Kidney epithelial cell (primary cell): Measurements from ENCODE around the gene PALM3. TPM values are rescaled to one million over a fixed set of nuclear protein-coding genes. Genes with fewer than 3 reads are reported as not detected.
"Not testable (repeated sequence)": the region's sequence is repeated elsewhere in the genome, so short reads cannot be mapped to it uniquely, and the experiment has no call there.

Source experiments
- DNase-seq: peaks from one replicate; pipeline ENCODE4 v3.0.0-alpha.2; 2010; ENCODE audit warnings: low read depth
- H3K27me3 ChIP-seq: 2 replicates; pipeline ENCODE4 v1.6.0; 2011; ENCODE audit warnings: low read length; ENCODE audit not compliant: control insufficient read depth, insufficient read depth
- H3K36me3 ChIP-seq: 2 replicates; pipeline ENCODE4 v1.5.1; 2011; ENCODE audit warnings: low read length; ENCODE audit not compliant: control insufficient read depth, insufficient read depth
- H3K4me3 ChIP-seq: 2 replicates; pipeline ENCODE4 v1.5.1; 2011; ENCODE audit warnings: low read depth, mild to moderate bottlenecking, control low read depth, low read length
- total RNA-seq: library from RNA; depleted of rRNA; stranded (reverse); fragments of >200 nt; gene quantifications from 2 replicates; pipeline ENCODE4 v1.2.3, GENCODE V29; 2015
- TF ChIP-seq, protein P1 (sequence below): IDR thresholded peaks from 2 replicates; pipeline ENCODE4 v1.5.1; 2011; ENCODE audit warnings: mild to moderate bottlenecking, moderate library complexity, low read length, control low read depth, inconsistent platforms; ENCODE audit not compliant: insufficient read depth, poor library complexity, severe bottlenecking

The PALM3 gene
- total RNA-seq, 1 donor from 2014 or later = not detected

DNA sequence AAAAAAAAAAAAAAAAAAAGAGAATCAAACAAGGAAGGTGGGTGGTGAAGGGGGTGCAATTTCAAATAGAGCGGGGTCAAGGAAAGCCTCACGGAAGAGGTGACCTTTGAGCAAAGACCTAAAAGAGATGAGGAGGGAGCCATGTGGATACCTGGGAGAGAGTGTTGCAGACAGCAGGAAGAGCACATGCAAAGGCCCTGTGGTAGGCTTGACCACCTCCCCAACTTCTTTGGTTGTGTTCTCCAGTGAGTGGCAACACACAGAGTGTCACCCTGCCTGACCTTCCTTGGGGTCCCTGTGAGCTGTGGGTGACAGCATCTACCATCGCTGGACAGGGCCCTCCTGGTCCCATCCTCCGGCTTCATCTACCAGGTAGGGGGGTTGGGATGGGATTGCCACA lies 11.4 kb downstream of the PALM3 start:
- no peak for DNase-seq
- H3K36me3 ChIP-seq = peaks cover 1% of the 10 kb centered on the region
- H3K27me3 ChIP-seq = peaks cover 2% of the 10 kb centered on the region
- TF ChIP-seq, protein P1, sequence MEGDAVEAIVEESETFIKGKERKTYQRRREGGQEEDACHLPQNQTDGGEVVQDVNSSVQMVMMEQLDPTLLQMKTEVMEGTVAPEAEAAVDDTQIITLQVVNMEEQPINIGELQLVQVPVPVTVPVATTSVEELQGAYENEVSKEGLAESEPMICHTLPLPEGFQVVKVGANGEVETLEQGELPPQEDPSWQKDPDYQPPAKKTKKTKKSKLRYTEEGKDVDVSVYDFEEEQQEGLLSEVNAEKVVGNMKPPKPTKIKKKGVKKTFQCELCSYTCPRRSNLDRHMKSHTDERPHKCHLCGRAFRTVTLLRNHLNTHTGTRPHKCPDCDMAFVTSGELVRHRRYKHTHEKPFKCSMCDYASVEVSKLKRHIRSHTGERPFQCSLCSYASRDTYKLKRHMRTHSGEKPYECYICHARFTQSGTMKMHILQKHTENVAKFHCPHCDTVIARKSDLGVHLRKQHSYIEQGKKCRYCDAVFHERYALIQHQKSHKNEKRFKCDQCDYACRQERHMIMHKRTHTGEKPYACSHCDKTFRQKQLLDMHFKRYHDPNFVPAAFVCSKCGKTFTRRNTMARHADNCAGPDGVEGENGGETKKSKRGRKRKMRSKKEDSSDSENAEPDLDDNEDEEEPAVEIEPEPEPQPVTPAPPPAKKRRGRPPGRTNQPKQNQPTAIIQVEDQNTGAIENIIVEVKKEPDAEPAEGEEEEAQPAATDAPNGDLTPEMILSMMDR = no peak
- H3K4me3 ChIP-seq = no peak overlapping the region

DNA sequence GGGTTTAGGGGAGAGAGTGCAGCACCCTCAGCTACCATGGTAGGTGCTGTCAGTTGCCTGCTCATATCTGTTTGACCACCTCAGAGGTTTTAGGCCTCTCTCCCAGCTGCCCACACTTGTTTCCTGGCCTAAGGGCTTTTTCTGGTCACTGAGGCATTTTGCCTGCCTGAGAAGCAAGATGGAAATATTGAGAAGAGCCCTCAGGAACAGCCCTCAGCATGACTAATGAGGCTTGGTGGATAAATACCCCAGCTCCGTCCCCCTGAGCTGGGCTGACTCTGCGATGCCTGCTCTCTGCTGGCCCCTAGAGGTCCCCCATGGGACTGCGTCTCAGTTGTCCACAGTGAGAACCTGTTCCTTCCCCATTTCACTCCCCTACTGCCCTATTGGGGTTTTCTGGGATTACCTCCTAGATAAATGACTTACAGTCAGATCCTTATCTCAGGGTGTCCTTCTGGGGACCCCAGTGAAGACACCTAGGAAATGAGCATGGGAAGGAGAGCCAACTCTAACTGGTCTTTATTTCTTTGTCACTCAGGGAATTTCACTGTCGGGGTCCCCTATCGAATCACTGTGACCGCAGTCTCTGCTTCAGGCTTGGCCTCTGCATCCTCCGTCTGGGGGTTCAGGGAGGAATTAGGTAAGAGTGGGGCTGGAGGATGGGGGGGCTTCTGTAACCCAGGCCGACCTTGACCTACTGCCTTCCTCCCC lies 13.3 kb downstream of the PALM3 start:
- H3K27me3 ChIP-seq = no peaks in the 10 kb centered on the region
- no peak overlapping the region for H3K4me3 ChIP-seq
- no peak for DNase-seq
- TF ChIP-seq, protein P1 = peak; percentile 93
- H3K36me3 ChIP-seq = peaks cover 1% of the 10 kb centered on the region

DNA sequence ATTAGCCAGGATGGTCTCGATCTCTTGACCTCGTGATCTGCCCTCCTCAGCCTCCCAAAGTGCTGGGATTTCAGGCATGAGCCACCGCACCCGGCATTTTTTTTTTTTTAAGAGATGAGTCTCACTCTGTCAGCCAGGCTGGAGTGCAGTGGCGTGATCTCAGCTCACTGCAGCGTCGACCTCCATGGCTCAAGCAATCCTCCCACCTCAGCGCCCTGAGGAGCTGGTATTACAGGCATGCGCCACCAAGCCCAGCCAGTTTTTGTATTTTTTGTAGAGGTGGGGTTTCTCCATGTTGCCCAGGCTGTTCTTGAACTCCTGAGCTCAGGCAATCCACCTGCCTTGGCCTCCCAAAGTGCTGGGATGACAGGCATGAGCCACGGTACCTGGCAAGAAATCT lies 14.0 kb downstream of the PALM3 start:
- not testable (repeated sequence) for DNase-seq, H3K36me3 ChIP-seq, H3K27me3 ChIP-seq, H3K4me3 ChIP-seq

DNA sequence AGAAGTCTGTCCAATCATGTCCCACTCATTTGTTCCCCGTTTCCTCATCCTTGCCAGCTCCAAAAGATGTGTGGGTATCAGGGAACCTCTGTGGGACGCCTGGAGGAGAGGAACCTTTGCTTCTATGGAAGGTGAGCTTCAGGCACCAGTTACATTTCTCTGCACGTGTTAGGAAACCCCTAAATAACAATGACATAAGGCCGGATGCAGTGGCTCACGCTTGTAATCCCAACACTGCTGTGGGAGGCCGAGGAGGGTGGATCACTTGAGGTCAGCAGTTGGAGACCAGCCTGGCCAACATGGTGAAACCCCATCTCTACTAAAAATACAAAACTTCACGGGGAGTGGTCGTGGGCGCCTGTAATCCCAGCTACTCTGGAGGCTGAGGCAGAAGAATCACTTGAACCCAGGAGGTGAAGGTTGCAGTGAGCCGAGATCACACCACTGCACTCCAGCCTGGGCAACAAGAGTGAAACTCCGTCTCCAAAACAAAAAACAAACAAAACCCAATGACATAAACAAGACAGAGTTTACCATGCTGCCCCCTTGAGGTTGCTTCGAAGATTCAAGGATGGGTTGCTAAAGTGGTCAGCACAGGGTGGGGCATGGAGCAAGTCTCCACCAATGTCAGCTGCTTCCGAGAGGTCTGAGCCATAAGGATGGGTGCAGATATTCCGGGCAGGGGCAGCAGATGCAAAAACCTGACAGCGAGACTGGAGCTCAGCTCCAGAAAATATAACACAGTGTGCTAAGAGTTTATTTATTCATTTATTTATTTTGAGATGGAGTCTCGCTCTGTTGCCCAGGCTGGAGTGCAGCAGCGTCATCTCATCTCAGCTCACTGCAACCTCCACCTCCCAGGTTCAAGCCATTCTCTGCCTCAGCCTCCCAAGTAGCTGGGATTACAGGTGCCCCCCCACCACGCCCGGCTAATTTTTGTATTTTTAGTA lies 18.9 kb downstream of the PALM3 start:
- not testable (repeated sequence) for H3K36me3 ChIP-seq, H3K4me3 ChIP-seq, DNase-seq, H3K27me3 ChIP-seq
- TF ChIP-seq, protein P1 = peak; percentile 39

DNA sequence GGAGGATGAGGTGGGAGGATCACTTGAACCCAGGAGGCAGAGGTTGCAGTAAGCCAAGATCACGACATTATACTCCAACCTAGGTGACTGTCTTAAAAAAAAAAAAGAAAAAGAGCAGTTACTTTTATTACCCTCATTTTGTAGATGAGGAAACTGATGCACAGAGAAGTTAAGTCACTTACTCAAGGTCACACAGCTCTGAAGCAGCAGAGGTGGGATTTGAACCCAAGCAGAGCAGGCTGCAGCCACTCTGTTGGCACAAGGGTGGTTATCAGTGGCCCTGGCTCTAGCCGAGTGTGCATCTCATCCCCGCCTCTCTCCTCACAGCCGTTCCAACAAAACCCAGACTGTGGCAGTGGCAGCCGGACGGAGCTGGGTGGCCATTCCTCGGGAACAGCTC lies 22.7 kb downstream of the PALM3 start:
- H3K4me3 ChIP-seq = no peak overlapping the region

DNA sequence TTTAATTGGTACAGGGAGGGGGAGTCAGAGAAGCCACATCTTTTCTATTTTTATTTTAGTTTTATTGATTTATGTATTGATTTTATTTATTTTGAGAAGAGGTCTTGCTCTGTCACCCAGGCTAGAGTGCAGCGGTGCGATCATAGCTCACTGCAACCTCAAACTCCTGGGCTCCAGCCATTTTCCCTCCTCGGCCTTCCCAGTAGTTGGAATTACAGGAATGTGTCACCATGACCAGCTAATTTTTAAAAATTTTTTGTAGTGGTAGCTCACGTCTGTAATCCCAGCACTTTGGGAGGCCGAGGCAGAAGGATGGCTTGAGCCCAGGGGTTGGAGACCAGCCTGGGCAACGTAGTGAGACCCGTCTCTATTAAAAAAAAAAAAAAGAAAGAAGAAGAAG lies 26.2 kb downstream of the PALM3 start:
- TF ChIP-seq, protein P1 = no peak
- H3K27me3 ChIP-seq = peaks cover 4% of the 10 kb centered on the region
- H3K4me3 ChIP-seq = no peak overlapping the region
- no peaks in the 10 kb centered on the region for H3K36me3 ChIP-seq
- no peak for DNase-seq

More for the DNA sequence above, 22.7 kb downstream of the PALM3 start:
- DNase-seq = no peak
- no peaks in the 10 kb centered on the region for H3K27me3 ChIP-seq
- no peaks in the 10 kb centered on the region for H3K36me3 ChIP-seq
- TF ChIP-seq, protein P1 = no peak

DNA sequence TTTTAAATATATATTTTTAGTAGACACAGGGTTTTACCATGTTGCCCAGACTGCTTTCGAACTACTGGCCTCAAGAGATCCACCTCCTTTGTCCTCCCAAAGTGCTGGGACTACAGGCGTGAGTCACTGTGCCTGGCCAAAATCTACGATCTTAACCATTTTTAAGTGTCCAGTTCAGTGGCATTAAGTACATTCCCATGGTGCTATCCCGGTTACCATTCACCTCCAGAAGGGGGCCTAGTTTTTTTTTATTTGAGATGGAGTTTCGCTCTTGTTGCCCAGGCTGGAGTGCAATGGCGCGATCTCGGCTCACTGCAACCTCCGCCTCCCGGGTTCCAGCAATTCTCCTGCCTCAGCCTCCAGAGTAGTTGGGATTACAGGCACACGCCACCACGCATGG lies 26.7 kb downstream of the PALM3 start:
- not testable (repeated sequence) for H3K36me3 ChIP-seq, DNase-seq, H3K4me3 ChIP-seq, H3K27me3 ChIP-seq
